Testis (tissue), 3 donors: ENCODE data around the gene COL25A1. TPM values are rescaled to one million over a fixed set of nuclear protein-coding genes. Genes with fewer than 3 reads are reported as not detected.

Experiments
- DNase-seq: peaks from one replicate; pipeline ENCODE4 v3.0.0-alpha.2; 2019
- H3K27ac ChIP-seq, 2 donors: fragments of 200-600 bp; sonication (generic); one replicate each; pipeline ENCODE4 v1.5.1; 2019
- H3K27me3 ChIP-seq: fragments of 200-600 bp; sonication (generic); one replicate; pipeline ENCODE4 v1.5.1; 2019
- H3K36me3 ChIP-seq: fragments of 200-600 bp; sonication (generic); one replicate; pipeline ENCODE4 v1.5.1; 2017; ENCODE audit warnings: low read depth; ENCODE audit errors: missing control alignments
- H3K4me1 ChIP-seq: fragments of 200-600 bp; sonication (generic); one replicate; pipeline ENCODE4 v1.5.1; 2019
- H3K4me3 ChIP-seq, 2 donors: fragments of 200-600 bp; sonication (generic); one replicate each; pipeline ENCODE4 v1.5.1; 2017 to 2019
- H3K9me3 ChIP-seq: fragments of 200-600 bp; sonication (generic); one replicate; pipeline ENCODE4 v1.5.1; 2017
- POLR2A ChIP-seq: fragments of 450-650 bp; IDR thresholded peaks from one replicate; pipeline ENCODE4 v1.6.1; 2017; ENCODE audit warnings: antibody characterized with exemption, mild to moderate bottlenecking, moderate library complexity
- WGBS, 2 donors: methylation state at CpG; one replicate each; pipeline ENCODE4 v1.1.5; 2018; 5-methylcytosine and 5-hydroxymethylcytosine counted together
- intact Hi-C: fragments of 100-400 bp; cut with DNase I; formaldehyde crosslinking; loops from one replicate; pipeline ENCODE4 v1.15.1; 2023; ENCODE audit warnings: low total_unique reads
- polyA plus RNA-seq: library from polyadenylated mRNA; stranded (reverse); fragments of 350-450 nt; fragmentation: Illumina TruSeq; extraction: RNeasy Lipid Tissue Mini Kit (QIAGEN cat#74804); gene quantifications from one replicate; pipeline ENCODE4 v1.2.3, GENCODE V29; 2014; ENCODE audit warnings: low read depth, low replicate concordance; ENCODE audit not compliant: insufficient read depth
- total RNA-seq, 2 donors: library from RNA; depleted of rRNA; stranded (reverse); fragments of >200 nt; gene quantifications; one replicate each; pipeline ENCODE4 v1.2.3, GENCODE V29; 2016
- TF ChIP-seq, protein P1 (sequence below), 3 experiments: fragments of 450-650 bp in 2 of 3; fragments of 200-600 bp in 1 of 3; sonication (generic) in 1 of 3; IDR thresholded peaks; one replicate each; pipeline ENCODE4 v1.5.1; 2016 to 2019; ENCODE audit warnings: antibody characterized with exemption in 3 of 3, mild to moderate bottlenecking in 2 of 3, moderate library complexity in 1 of 3

COL25A1 gene
- total and polyA plus RNA-seq, 3 donors from 2014 or later, result 11.7 to 19.2 (median 17.2) TPM

DNA sequence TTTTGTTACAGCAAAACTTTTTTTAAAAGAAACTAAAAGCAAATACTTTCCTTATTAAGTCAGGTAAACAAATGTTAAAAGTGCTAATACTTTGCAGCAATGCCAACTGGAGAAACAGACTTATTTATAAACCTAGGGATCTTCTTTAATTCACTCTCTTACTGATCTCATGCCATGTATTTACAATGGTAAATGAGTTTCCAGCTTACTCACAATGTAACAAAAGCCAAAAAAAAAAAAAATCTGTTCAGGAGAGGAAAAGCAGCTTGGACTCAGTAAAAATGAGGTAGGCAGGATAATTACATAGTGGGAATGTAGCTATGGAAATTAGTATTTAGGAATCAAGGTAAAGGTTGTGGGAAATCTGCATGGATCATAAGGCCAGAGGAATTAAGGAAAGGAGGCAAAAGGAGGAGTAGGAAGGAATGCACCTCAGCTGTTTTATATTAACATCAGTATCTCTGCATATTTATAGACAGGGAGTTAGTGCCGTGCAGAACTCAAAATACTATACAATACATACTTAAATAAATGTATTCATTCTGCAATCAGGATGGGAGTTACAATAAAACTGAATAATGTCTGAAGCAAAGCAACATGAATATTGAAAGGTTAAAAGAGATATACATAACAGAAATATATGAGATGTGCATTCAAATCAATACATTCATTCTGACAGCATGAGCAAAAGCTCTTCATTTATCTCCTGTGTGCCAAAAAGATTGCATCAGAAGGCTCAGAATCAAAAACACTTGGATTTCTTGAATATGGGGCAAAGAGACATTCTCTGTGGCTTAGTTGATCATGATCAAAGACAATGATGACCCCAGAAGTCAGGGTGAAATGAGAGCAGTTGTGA lies 481.7 kb downstream of the COL25A1 start:
- intact Hi-C loops, result no loop called here
- TF ChIP-seq, protein P1, sequence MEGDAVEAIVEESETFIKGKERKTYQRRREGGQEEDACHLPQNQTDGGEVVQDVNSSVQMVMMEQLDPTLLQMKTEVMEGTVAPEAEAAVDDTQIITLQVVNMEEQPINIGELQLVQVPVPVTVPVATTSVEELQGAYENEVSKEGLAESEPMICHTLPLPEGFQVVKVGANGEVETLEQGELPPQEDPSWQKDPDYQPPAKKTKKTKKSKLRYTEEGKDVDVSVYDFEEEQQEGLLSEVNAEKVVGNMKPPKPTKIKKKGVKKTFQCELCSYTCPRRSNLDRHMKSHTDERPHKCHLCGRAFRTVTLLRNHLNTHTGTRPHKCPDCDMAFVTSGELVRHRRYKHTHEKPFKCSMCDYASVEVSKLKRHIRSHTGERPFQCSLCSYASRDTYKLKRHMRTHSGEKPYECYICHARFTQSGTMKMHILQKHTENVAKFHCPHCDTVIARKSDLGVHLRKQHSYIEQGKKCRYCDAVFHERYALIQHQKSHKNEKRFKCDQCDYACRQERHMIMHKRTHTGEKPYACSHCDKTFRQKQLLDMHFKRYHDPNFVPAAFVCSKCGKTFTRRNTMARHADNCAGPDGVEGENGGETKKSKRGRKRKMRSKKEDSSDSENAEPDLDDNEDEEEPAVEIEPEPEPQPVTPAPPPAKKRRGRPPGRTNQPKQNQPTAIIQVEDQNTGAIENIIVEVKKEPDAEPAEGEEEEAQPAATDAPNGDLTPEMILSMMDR (IDR thresholded peaks at IDR 0.05), result no peak
- no peak for TF ChIP-seq POLR2A
- no peaks in the 10 kb centered on the region for H3K4me1 ChIP-seq
- no peak overlapping the region for H3K27ac ChIP-seq
- H3K36me3 ChIP-seq, result no peaks in the 10 kb centered on the region
- no peaks in the 10 kb centered on the region for H3K9me3 ChIP-seq
- no peak overlapping the region for H3K4me3 ChIP-seq
- DNase-seq, result no peak
- 75 to 83% methylated on average over 1 of the region's 1 CpG for WGBS, 2 donors
- H3K27me3 ChIP-seq, result no peaks in the 10 kb centered on the region

DNA sequence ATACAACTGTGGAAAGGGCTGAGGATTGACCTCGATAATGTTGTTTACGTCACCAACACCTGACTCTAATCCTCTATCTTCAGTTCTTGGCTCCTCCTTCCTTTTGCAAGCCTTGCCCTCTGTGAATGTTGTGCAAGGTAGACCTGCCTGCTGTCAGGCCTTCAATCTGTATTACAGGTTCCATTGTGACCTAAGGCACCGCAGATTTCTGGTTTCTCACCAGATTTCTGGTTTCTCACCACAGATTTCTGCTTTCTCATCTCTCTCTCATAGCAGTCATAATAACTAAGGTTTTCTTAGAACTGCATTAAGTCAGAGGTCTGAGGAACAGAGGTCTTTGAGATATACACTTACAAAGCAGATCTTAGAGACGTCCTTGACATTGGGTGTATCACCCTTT lies 488.1 kb downstream of the COL25A1 start:
- TF ChIP-seq, protein P1 (IDR thresholded peaks at IDR 0.05), result no peak
- no peak for TF ChIP-seq POLR2A
- H3K27me3 ChIP-seq, result no peaks in the 10 kb centered on the region
- H3K27ac ChIP-seq, result no peak overlapping the region
- no peaks in the 10 kb centered on the region for H3K9me3 ChIP-seq
- intact Hi-C loops, result no loop called here
- no peak overlapping the region for H3K4me3 ChIP-seq
- DNase-seq, result no peak
- no peaks in the 10 kb centered on the region for H3K36me3 ChIP-seq
- WGBS, 2 donors, result 85 to 92% methylated on average over 4 of the region's 4 CpGs
- H3K4me1 ChIP-seq, result no peaks in the 10 kb centered on the region

DNA sequence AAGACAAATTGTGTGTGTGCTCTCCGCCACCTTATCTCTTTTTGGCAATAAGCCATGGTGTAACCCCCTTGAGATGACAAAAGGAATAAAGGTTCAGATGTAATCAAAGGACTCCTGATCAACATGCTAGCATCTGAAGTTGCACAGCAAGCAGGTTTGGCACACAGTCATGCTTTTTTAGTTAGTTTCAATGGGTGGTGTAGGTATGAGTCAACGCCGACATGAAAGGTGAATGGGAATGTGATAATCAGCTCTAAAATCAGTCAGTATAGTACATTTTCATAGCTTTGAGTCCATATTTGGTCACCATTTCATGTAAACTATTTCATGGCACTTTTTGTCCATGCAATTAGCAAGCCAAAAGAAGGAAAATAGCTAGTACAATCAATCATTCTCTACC lies 489.2 kb downstream of the COL25A1 start:
- no peak for DNase-seq
- Histone ChIP-seq H3K9me3 (no peaks in the 10 kb centered on the region), H3K27ac (no peak overlapping the region), H3K4me1 (no peaks in the 10 kb centered on the region), H3K4me3 (no peak overlapping the region), H3K27me3 (no peaks in the 10 kb centered on the region), H3K36me3 (no peaks in the 10 kb centered on the region)
- 94 to 97% methylated on average over 3 of the region's 3 CpGs for WGBS, 2 donors
- TF ChIP-seq, protein P1 (IDR thresholded peaks at IDR 0.05), result no peak
- no peak for TF ChIP-seq POLR2A
- intact Hi-C loops, result no loop called here

DNA sequence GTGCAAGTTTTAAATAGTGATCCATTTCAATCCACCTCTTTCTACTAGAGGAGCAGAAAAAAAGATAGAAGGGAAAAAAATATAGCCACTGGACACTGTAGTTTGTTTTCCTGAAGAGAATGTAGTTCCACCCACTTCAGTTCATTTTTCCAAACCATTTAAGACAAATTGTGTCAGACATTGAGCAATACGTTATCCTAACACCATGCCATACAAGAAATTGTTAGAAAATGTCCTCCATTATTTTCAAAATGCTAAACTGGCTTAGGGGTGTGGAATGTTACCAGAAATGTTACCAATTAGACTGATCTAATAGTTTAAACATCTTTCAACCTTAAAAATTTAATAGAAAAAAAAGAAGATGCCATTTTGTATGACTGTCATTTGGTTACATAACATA lies 491.0 kb downstream of the COL25A1 start:
- Histone ChIP-seq H3K4me3 (no peak overlapping the region), H3K4me1 (no peaks in the 10 kb centered on the region), H3K36me3 (no peaks in the 10 kb centered on the region), H3K9me3 (no peaks in the 10 kb centered on the region), H3K27ac (no peak overlapping the region), H3K27me3 (no peaks in the 10 kb centered on the region)
- TF ChIP-seq, protein P1 (IDR thresholded peaks at IDR 0.05), result no peak
- no peak for TF ChIP-seq POLR2A
- 93 to 98% methylated on average over 1 of the region's 1 CpG for WGBS, 2 donors
- no peak for DNase-seq
- intact Hi-C loops, result no loop called here

DNA sequence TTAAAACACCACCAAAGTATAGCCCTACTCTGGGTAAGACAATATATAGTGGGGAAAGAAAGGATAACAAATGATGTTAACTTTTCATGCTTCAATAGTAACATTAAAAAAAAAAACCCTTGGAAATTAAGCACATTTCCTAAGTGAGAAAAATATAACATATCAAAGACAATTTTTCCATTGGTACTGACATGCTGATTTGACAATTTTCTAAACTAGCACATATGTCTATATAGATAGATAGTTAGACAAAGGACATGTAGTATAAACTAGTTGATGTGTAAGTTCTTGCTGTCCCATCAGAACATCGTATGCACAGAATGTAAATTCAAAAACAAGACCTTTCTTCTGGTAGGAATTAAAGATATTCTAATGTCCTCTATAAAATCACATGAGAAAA lies 492.4 kb downstream of the COL25A1 start:
- Histone ChIP-seq H3K27me3 (no peaks in the 10 kb centered on the region), H3K4me3 (no peak overlapping the region), H3K4me1 (no peaks in the 10 kb centered on the region), H3K9me3 (no peaks in the 10 kb centered on the region), H3K27ac (no peak overlapping the region), H3K36me3 (no peaks in the 10 kb centered on the region)
- TF ChIP-seq, protein P1 (IDR thresholded peaks at IDR 0.05), result no peak
- TF ChIP-seq POLR2A, result no peak
- intact Hi-C loops, result no loop called here
- DNase-seq, result no peak
- WGBS, 2 donors, result 93% methylated on average over 1 of the region's 1 CpG
